Sigmoid colon (tissue), 7 donors: Measurements from ENCODE around the gene THOC5. TPM values are rescaled to one million over a fixed set of nuclear protein-coding genes. Genes with fewer than 3 reads are reported as not detected.

Experiments
- DNase-seq: peaks from one replicate; pipeline ENCODE4 v3.0.0-alpha.2; 2019
- H3K27ac ChIP-seq, 4 donors: fragments of 200-600 bp; sonication (generic); one replicate each; pipeline ENCODE4 v1.5.1; 2016 to 2019; ENCODE audit warnings: mild to moderate bottlenecking in 1 of 4
- H3K27me3 ChIP-seq, 3 donors: fragments of 200-600 bp; sonication (generic); one replicate each; pipeline ENCODE4 v1.5.1; 2019; ENCODE audit warnings: mild to moderate bottlenecking in 1 of 3
- H3K36me3 ChIP-seq, 4 donors: fragments of 200-600 bp; sonication (generic); one replicate each; pipeline ENCODE4 v1.5.1; 2016 to 2019
- H3K4me1 ChIP-seq, 4 donors: fragments of 200-600 bp; sonication (generic); one replicate each; pipeline ENCODE4 v1.5.1; 2017 to 2019
- H3K4me3 ChIP-seq, 4 donors: fragments of 200-600 bp; sonication (generic); one replicate each; pipeline ENCODE4 v1.5.1; 2017 to 2019; ENCODE audit warnings: mild to moderate bottlenecking in 2 of 4, moderate library complexity in 1 of 4
- H3K9me3 ChIP-seq, 4 donors: fragments of 200-600 bp in 3 of 4; sonication (generic) in 3 of 4; one replicate each; pipeline versions ENCODE4 v1.5.1 to v1.6.1; 2013 to 2019
- EP300 ChIP-seq, 4 donors: sonication (generic); formaldehyde crosslinking; IDR thresholded peaks; one replicate each; pipeline ENCODE4 v1.6.1; 2017; ENCODE audit warnings: antibody characterized with exemption in 4 of 4
- POLR2A ChIP-seq, 2 donors: fragments of 450-650 bp; IDR thresholded peaks; one replicate each; pipeline ENCODE4 v1.6.1; 2016; ENCODE audit warnings: antibody characterized with exemption in 2 of 2, mild to moderate bottlenecking in 2 of 2, moderate library complexity in 2 of 2
- POLR2AphosphoS5 ChIP-seq, 4 donors: sonication (generic); formaldehyde crosslinking; IDR thresholded peaks; one replicate each; pipeline ENCODE4 v1.6.1; 2017; ENCODE audit warnings: antibody characterized with exemption in 4 of 4
- WGBS, 2 donors: extraction: QIAGEN DNeasy Blood & Tissue Kit; methylation state at CpG; one replicate each; pipeline ENCODE4 v1.1.7; 2013; 5-methylcytosine and 5-hydroxymethylcytosine counted together
- intact Hi-C: fragments of 100-400 bp; cut with DNase I; formaldehyde crosslinking; loops from one replicate; pipeline ENCODE4 v1.15.1; 2023
- polyA plus RNA-seq, 3 donors: library from polyadenylated mRNA; stranded (reverse); fragments of 200-250 nt; gene quantifications; one replicate each; pipeline ENCODE4 v1.2.3, GENCODE V29; 2013
- total RNA-seq, 4 donors: library from RNA; depleted of rRNA; stranded (reverse); fragments of >200 nt; gene quantifications; one replicate each; pipeline ENCODE4 v1.1.0, GENCODE V29; 2016
- TF ChIP-seq, protein P1 (sequence below), 4 experiments: fragments of 450-650 bp in 3 of 4; fragments of 200-600 bp in 1 of 4; IDR thresholded peaks; one replicate each; pipeline ENCODE4 v1.5.1; 2016 to 2019; ENCODE audit warnings: antibody characterized with exemption in 4 of 4, mild to moderate bottlenecking in 3 of 4, moderate library complexity in 2 of 4
- donor health status: healthy with polysubstance abuse.
- donor health status: Bipolar disorder and iron deficiency.
- donor health status: healthy.

The THOC5 gene
- total and polyA plus RNA-seq, 7 donors, result 12.0 to 72.2 (median 50.1) TPM

GRCh38 chr22:29473001-29473400 is 80.6 kb downstream of the THOC5 start:
- H3K27ac ChIP-seq, result no peak overlapping the region
- TF ChIP-seq POLR2AphosphoS5 (IDR thresholded peaks at IDR 0.05) (no peak), POLR2A (IDR thresholded peaks at IDR 0.05) (no peak), EP300 (IDR thresholded peaks at IDR 0.05) (no peak)
- TF ChIP-seq, protein P1, sequence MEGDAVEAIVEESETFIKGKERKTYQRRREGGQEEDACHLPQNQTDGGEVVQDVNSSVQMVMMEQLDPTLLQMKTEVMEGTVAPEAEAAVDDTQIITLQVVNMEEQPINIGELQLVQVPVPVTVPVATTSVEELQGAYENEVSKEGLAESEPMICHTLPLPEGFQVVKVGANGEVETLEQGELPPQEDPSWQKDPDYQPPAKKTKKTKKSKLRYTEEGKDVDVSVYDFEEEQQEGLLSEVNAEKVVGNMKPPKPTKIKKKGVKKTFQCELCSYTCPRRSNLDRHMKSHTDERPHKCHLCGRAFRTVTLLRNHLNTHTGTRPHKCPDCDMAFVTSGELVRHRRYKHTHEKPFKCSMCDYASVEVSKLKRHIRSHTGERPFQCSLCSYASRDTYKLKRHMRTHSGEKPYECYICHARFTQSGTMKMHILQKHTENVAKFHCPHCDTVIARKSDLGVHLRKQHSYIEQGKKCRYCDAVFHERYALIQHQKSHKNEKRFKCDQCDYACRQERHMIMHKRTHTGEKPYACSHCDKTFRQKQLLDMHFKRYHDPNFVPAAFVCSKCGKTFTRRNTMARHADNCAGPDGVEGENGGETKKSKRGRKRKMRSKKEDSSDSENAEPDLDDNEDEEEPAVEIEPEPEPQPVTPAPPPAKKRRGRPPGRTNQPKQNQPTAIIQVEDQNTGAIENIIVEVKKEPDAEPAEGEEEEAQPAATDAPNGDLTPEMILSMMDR (IDR thresholded peaks at IDR 0.05), result no peak
- 73 to 75% methylated on average over 5 of the region's 5 CpGs for WGBS, 2 donors
- H3K36me3 ChIP-seq, result no peaks in the 10 kb centered on the region
- no peaks in the 10 kb centered on the region for H3K9me3 ChIP-seq
- H3K27me3 ChIP-seq, result peaks cover 0 to 30% (median 22%) of the 10 kb centered on the region in 3 donors
- no peak for DNase-seq
- peaks cover 0 to 10% (median 9%) of the 10 kb centered on the region in 4 donors for H3K4me1 ChIP-seq
- no peak overlapping the region for H3K4me3 ChIP-seq
- intact Hi-C loops, result no loop called here

DNA sequence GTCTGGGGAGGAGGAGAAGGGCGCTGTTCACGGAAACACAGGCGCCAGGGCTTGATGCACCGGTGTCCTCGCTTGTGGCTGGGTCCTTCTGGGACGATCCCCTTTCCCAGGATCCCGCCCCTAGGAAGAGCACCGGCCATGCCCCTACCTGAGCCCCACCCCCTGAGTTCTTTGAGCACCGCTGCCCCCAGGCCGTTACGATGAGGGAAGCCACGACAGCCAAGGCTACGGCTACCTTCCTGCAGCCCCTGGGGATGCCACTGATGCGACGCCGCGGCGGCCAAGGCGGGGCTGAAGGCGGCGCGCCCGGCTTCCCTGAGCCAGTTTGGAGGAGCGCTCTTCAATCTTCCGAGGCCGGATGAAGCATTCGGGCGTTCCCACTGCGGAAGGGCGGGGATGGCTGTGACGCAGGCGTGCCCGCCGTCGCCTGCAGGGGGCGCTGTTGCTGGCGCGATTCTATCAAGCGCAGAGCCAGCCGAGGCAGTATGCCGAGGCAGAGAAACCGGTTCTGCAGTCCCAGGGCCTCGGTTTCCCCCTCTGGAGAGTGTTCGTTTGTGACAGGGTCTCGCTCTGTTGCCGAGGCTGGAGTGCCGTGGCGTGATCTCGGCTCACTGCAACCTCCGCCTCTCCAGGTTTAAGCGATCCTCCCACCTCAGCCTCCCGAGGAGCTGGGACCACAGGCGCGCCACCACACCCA is 83.2 kb downstream of the THOC5 start:
- DNase-seq, result peak; percentile 72
- peak overlapping the region in 2 of 4 donors; percentile 22 to 36 for H3K4me3 ChIP-seq
- peaks cover 0 to 23% (median 16%) of the 10 kb centered on the region in 3 donors for H3K27me3 ChIP-seq

DNA sequence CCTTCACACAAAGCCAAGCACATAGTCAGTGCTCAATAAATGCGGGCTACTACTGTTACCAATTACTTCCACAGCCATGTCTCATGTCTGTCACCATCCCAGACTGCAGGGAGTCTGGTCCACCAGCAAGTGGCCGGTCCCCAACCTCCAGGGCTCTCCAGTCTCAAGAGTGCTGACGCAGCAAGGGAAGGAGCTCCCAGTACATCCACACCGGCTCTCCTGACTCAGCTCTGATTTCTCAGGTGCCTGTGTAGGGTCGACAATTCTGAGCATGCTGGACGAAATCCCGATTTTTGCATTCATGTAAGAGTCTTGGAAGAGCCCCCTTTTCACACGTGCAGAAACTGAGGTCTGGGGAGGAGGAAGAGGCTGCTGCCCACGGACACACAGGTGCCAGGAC is 83.8 kb downstream of the THOC5 start:
- TF ChIP-seq POLR2A (IDR thresholded peaks at IDR 0.05) (no peak), EP300 (IDR thresholded peaks at IDR 0.05) (no peak), POLR2AphosphoS5 (IDR thresholded peaks at IDR 0.05) (no peak)
- TF ChIP-seq, protein P1 (IDR thresholded peaks at IDR 0.05), result no peak
- Histone ChIP-seq H3K27ac (no peak overlapping the region), H3K4me1 (peaks cover 0 to 10% (median 8%) of the 10 kb centered on the region in 4 donors), H3K9me3 (no peaks in the 10 kb centered on the region), H3K36me3 (no peaks in the 10 kb centered on the region), H3K27me3 (peaks cover 0 to 23% (median 16%) of the 10 kb centered on the region in 3 donors), H3K4me3 (no peak overlapping the region)
- 46 to 49% methylated on average over 9 of the region's 9 CpGs for WGBS, 2 donors
- intact Hi-C loops, result no loop called here
- DNase-seq, result no peak

More for the DNA sequence above, 83.2 kb downstream of the THOC5 start:
- H3K4me1 ChIP-seq, result peaks cover 0 to 10% (median 8%) of the 10 kb centered on the region in 4 donors
- no peaks in the 10 kb centered on the region for H3K9me3 ChIP-seq
- no peak for TF ChIP-seq EP300 (IDR thresholded peaks at IDR 0.05)
- TF ChIP-seq POLR2AphosphoS5 (IDR thresholded peaks at IDR 0.05), result no peak
- TF ChIP-seq, protein P1 (IDR thresholded peaks at IDR 0.05), result peak; percentile 40 to 62 (median 58)
- intact Hi-C loops, result no loop called here
- WGBS, 2 donors, result 11 to 20% methylated on average over 54 of the region's 54 CpGs
- H3K27ac ChIP-seq, result no peak overlapping the region
- no peaks in the 10 kb centered on the region for H3K36me3 ChIP-seq

GRCh38 chr22:29464581-29464980 is 89.0 kb downstream of the THOC5 start:
- H3K27ac ChIP-seq, result no peak overlapping the region
- 81 to 89% methylated on average over 7 of the region's 7 CpGs for WGBS, 2 donors
- no peaks in the 10 kb centered on the region for H3K9me3 ChIP-seq
- TF ChIP-seq POLR2AphosphoS5 (IDR thresholded peaks at IDR 0.05) (no peak), EP300 (IDR thresholded peaks at IDR 0.05) (no peak), POLR2A (IDR thresholded peaks at IDR 0.05) (no peak)
- TF ChIP-seq, protein P1 (IDR thresholded peaks at IDR 0.05), result no peak
- DNase-seq, result no peak
- peaks cover 0 to 4% (median 2%) of the 10 kb centered on the region in 3 donors for H3K27me3 ChIP-seq
- no peaks in the 10 kb centered on the region for H3K36me3 ChIP-seq
- H3K4me1 ChIP-seq, result no peaks in the 10 kb centered on the region
- intact Hi-C loops, result no loop called here
- no peak overlapping the region for H3K4me3 ChIP-seq
